ENCODE measurements around the gene GMDS.

Gene GMDS

DNA sequence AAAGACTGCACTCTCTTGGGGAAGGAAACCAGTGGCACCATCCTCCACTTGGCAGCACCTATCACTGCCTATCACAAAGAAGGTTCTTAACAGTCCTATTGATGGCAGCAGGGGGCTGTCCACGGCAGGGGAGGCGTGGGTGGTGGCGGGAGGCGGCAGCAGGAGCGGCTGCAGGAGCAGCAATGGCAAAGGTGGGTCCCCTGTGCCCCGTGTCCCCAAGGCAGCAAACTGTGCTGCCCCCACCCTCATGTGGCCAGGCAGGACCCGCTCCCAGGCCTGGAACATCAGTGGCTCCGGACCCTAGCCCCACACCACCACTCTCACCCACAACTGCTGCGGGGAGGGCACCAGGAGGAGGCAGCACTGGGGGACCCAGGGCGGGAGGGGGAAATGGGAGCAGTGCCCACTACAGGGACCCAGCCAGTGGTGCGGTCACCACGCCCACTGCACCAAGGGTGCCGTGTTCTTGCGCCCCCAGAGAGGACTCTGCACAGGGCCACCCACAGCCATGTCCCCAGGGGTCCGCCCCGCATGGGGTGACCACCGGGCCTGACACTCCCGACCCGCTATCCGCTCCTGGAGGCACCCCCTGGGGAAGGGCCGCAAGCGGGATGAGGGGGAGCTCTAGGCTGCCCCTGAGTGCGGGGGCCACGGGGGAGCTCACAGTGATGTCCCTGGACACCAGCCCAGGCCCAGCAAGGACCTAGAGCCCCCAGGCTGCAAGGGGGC, 54.6 kb downstream of the GMDS start:
- H3K9ac ChIP-seq, result no peak overlapping the region
- no peaks in the 10 kb centered on the region for H3K4me1 ChIP-seq
- TF ChIP-seq, protein P1, sequence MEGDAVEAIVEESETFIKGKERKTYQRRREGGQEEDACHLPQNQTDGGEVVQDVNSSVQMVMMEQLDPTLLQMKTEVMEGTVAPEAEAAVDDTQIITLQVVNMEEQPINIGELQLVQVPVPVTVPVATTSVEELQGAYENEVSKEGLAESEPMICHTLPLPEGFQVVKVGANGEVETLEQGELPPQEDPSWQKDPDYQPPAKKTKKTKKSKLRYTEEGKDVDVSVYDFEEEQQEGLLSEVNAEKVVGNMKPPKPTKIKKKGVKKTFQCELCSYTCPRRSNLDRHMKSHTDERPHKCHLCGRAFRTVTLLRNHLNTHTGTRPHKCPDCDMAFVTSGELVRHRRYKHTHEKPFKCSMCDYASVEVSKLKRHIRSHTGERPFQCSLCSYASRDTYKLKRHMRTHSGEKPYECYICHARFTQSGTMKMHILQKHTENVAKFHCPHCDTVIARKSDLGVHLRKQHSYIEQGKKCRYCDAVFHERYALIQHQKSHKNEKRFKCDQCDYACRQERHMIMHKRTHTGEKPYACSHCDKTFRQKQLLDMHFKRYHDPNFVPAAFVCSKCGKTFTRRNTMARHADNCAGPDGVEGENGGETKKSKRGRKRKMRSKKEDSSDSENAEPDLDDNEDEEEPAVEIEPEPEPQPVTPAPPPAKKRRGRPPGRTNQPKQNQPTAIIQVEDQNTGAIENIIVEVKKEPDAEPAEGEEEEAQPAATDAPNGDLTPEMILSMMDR (IDR thresholded peaks at IDR 0.05), result no peak
- no peaks in the 10 kb centered on the region for H3K79me2 ChIP-seq
- no peak overlapping the region for H3K4me2 ChIP-seq (ENCODE audit: low read length)
- no peak overlapping the region for H3K27ac ChIP-seq
- H3K27me3 ChIP-seq (ENCODE audit: control insufficient read depth, insufficient read depth, low read length), result no peaks in the 10 kb centered on the region
- no peak overlapping the region for H2AFZ ChIP-seq
- H3K4me3 ChIP-seq (ENCODE audit: low read depth, low read length), result no peak overlapping the region
- no peaks in the 10 kb centered on the region for H3K36me3 ChIP-seq (ENCODE audit: control insufficient read depth, insufficient read depth, low read length)
- H3K9me3 ChIP-seq (ENCODE audit: control insufficient read depth, low read length), result no peaks in the 10 kb centered on the region

DNA sequence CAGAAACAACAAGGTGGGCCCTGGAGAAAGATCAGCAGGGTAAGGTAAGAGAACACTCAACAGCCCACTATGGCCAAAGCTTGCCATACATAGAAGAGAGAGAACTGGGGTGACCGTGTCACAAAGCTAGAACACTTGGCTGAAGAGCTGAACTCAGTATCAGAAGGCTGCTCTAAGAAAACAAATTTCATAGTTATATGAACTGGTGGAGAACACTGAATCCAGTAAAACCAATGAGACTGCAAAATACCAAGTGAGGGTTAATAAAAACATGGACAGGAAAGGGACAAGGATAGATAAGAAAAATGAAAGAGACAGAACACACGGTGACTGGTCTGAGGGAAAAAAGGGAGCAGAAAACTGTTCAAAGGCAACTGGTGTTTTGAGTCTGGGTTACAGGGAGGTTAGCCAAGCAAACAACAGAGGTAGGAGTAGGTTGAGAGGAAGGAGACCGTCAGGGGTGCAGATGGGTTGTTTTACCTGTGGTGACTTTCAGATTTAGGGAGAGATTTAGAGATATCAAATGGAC, 56.5 kb downstream of the GMDS start:
- Histone ChIP-seq H3K27me3 (ENCODE audit: control insufficient read depth, insufficient read depth, low read length) (no peaks in the 10 kb centered on the region), H3K36me3 (ENCODE audit: control insufficient read depth, insufficient read depth, low read length) (no peaks in the 10 kb centered on the region), H3K4me1 (no peaks in the 10 kb centered on the region), H3K9me3 (ENCODE audit: control insufficient read depth, low read length) (no peaks in the 10 kb centered on the region), H3K27ac (no peak overlapping the region), H2AFZ (no peak overlapping the region), H3K4me2 (ENCODE audit: low read length) (no peak overlapping the region), H3K4me3 (ENCODE audit: low read depth, low read length) (no peak overlapping the region), H3K9ac (no peak overlapping the region), H3K79me2 (no peaks in the 10 kb centered on the region)
- TF ChIP-seq, protein P1 (IDR thresholded peaks at IDR 0.05), result no peak

DNA sequence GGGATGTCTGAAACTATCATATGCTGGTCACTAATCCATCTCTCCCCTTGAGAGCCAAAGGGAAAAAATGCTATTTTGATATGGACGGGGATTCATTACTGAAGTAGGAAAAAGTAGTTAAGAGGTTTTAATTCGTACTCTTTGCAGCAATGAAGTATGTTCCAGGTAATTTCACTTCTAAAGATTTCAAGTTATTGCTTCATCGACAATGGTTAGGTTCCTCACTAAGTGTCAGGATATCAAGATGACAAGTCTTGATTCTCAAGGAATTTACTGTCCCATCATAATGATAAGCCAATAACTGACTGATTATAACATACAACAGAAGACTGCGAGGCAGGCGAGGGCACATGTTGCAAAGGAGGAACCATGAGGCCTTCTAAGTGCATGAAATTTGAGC, 57.0 kb downstream of the GMDS start:
- no peaks in the 10 kb centered on the region for H3K27me3 ChIP-seq (ENCODE audit: control insufficient read depth, insufficient read depth, low read length)
- H2AFZ ChIP-seq, result no peak overlapping the region
- H3K4me1 ChIP-seq, result no peaks in the 10 kb centered on the region
- H3K4me2 ChIP-seq (ENCODE audit: low read length), result no peak overlapping the region
- H3K27ac ChIP-seq, result no peak overlapping the region
- no peak overlapping the region for H3K4me3 ChIP-seq (ENCODE audit: low read depth, low read length)
- TF ChIP-seq, protein P1 (IDR thresholded peaks at IDR 0.05), result no peak
- no peaks in the 10 kb centered on the region for H3K36me3 ChIP-seq (ENCODE audit: control insufficient read depth, insufficient read depth, low read length)
- no peaks in the 10 kb centered on the region for H3K9me3 ChIP-seq (ENCODE audit: control insufficient read depth, low read length)
- H3K9ac ChIP-seq, result no peak overlapping the region
- H3K79me2 ChIP-seq, result no peaks in the 10 kb centered on the region

DNA sequence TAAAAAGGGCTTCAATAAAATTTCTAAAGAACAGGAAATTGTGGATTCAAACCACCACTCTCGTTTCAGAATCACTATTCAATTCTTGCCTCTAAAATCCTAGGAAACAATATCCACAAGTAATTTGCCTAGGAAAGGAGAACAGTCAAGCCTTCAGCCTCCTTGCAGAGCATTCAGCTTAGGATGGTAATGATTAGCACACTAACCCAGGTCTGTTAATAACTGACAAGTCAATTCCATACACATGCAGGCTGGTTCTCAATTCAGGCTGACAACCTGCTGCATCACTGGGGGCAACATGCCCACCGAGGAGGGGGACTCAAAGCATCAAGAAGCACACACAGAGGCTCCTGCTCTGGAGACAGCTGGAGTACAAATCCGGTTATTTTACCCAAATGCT, 57.6 kb downstream of the GMDS start:
- Histone ChIP-seq H3K79me2 (no peaks in the 10 kb centered on the region), H3K27me3 (ENCODE audit: control insufficient read depth, insufficient read depth, low read length) (no peaks in the 10 kb centered on the region), H3K4me1 (no peaks in the 10 kb centered on the region), H3K4me3 (ENCODE audit: low read depth, low read length) (no peak overlapping the region), H3K36me3 (ENCODE audit: control insufficient read depth, insufficient read depth, low read length) (no peaks in the 10 kb centered on the region), H3K4me2 (ENCODE audit: low read length) (no peak overlapping the region), H3K9me3 (ENCODE audit: control insufficient read depth, low read length) (no peaks in the 10 kb centered on the region), H3K9ac (no peak overlapping the region), H2AFZ (no peak overlapping the region), H3K27ac (no peak overlapping the region)
- TF ChIP-seq, protein P1 (IDR thresholded peaks at IDR 0.05), result no peak

DNA sequence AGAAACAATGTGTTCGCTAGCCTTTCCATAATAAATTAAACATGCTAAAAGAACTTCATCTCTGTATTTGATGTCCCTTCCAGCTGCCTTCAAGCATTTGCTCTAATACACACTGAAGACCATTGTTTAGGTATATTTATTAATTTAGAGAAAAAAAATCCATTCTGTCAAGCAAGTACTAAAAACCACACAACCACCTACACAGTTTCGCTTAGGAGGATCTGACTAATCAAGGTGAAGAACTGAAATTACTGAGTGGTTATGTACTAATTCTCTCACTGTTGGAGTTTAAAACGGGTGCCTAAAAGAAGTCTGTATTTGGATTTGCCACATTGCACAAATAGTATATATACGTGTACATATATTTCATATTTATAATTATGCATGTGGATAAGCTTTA, 58.9 kb downstream of the GMDS start:
- Histone ChIP-seq H3K4me3 (ENCODE audit: low read depth, low read length) (no peak overlapping the region), H3K27me3 (ENCODE audit: control insufficient read depth, insufficient read depth, low read length) (no peaks in the 10 kb centered on the region), H3K9ac (no peak overlapping the region), H3K27ac (no peak overlapping the region), H3K9me3 (ENCODE audit: control insufficient read depth, low read length) (no peaks in the 10 kb centered on the region), H3K4me2 (ENCODE audit: low read length) (no peak overlapping the region), H3K4me1 (no peaks in the 10 kb centered on the region), H3K36me3 (ENCODE audit: control insufficient read depth, insufficient read depth, low read length) (no peaks in the 10 kb centered on the region), H2AFZ (no peak overlapping the region), H3K79me2 (no peaks in the 10 kb centered on the region)
- TF ChIP-seq, protein P1 (IDR thresholded peaks at IDR 0.05), result no peak
